ENCODE results near the gene ALOXE3.
A peak's percentile ranks its signal among the peaks of the same experiment; 100 is the strongest.

Gene ALOXE3

GRCh38 chr17:8131844-8132441 lies 13.6 kb upstream of the ALOXE3 start:
- no peak for TF ChIP-seq CTCF (IDR thresholded peaks at IDR 0.05)
- TF ChIP-seq ZFX (IDR thresholded peaks at IDR 0.05; ENCODE audit: borderline replicate concordance) = no peak
- no peak overlapping the region for H3K27ac ChIP-seq

- TF ChIP-seq ZFX (IDR thresholded peaks at IDR 0.05; ENCODE audit: borderline replicate concordance) (no peak), CTCF (IDR thresholded peaks at IDR 0.05) (no peak)
- peak overlapping the region; percentile 91; the same call in 1 of the 2 replicates for H3K27ac ChIP-seq
Measured at GRCh38 chr17:8128125-8128784, 9.9 kb upstream of the ALOXE3 start.

GRCh38 chr17:8126491-8127066 lies 8.3 kb upstream of the ALOXE3 start:
- TF ChIP-seq CTCF (IDR thresholded peaks at IDR 0.05) = no peak
- TF ChIP-seq ZFX (IDR thresholded peaks at IDR 0.05; ENCODE audit: borderline replicate concordance) = no peak
- H3K27ac ChIP-seq = peak overlapping the region; percentile 91

- H3K27ac ChIP-seq = peak overlapping the region; percentile 91
Measured at GRCh38 chr17:8125947-8126490, 7.7 kb upstream of the ALOXE3 start.

GRCh38 chr17:8125154-8125946 lies 7.0 kb upstream of the ALOXE3 start:
- peak overlapping the region; percentile 91 for H3K27ac ChIP-seq

More at GRCh38 chr17:8125947-8126490, 7.7 kb upstream of the ALOXE3 start:
- TF ChIP-seq ZFX (IDR thresholded peaks at IDR 0.05; ENCODE audit: borderline replicate concordance) (no peak), CTCF (IDR thresholded peaks at IDR 0.05) (no peak)

More at GRCh38 chr17:8125154-8125946, 7.0 kb upstream of the ALOXE3 start:
- TF ChIP-seq ZFX (IDR thresholded peaks at IDR 0.05; ENCODE audit: borderline replicate concordance) (no peak), CTCF (IDR thresholded peaks at IDR 0.05) (no peak)

All from 22Rv1 (cell line).